GM18511 (cell line): Measurements from ENCODE around the gene OXCT2.
"Not testable (repeated sequence)": the region's sequence is repeated elsewhere in the genome, so short reads cannot be mapped to it uniquely, and the experiment has no call there.

Experiments
- ATAC-seq: cut with Tn5 transposase; IDR thresholded peaks from one replicate; pipeline ENCODE4 v1.9.1; 2021; ENCODE audit warnings: mild to moderate bottlenecking, moderate library complexity; ENCODE audit not compliant: unreplicated experiment

The OXCT2 gene

GRCh38 chr1:39787964-39788363 is 16.8 kb upstream of the OXCT2 start:
- not testable (repeated sequence) for ATAC-seq

- ATAC-seq = no peak
Measured at GRCh38 chr1:39787468-39787867, 16.3 kb upstream of the OXCT2 start.

- ATAC-seq = not testable (repeated sequence)
Measured at GRCh38 chr1:39787108-39787375, 15.9 kb upstream of the OXCT2 start.

- ATAC-seq = not testable (repeated sequence)
Measured at GRCh38 chr1:39786303-39787107, 15.4 kb upstream of the OXCT2 start.

- ATAC-seq = not testable (repeated sequence)
Measured at GRCh38 chr1:39782685-39783084, 11.5 kb upstream of the OXCT2 start.

GRCh38 chr1:39782103-39782502 is 11.0 kb upstream of the OXCT2 start:
- ATAC-seq = no peak

GRCh38 chr1:39781349-39781715 is 10.2 kb upstream of the OXCT2 start:
- ATAC-seq = no peak

- ATAC-seq = no peak
Measured at GRCh38 chr1:39779821-39780220, 8.7 kb upstream of the OXCT2 start.

GRCh38 chr1:39779137-39779536 is 8.0 kb upstream of the OXCT2 start:
- no peak for ATAC-seq

- ATAC-seq = not testable (repeated sequence)
Measured at GRCh38 chr1:39778463-39779099, 7.4 kb upstream of the OXCT2 start.

GRCh38 chr1:39777896-39778295 is 6.7 kb upstream of the OXCT2 start:
- ATAC-seq = not testable (repeated sequence)

- no peak for ATAC-seq
Measured at GRCh38 chr1:39777306-39777705, 6.2 kb upstream of the OXCT2 start.

- no peak for ATAC-seq
Measured at GRCh38 chr1:39776886-39777285, 5.7 kb upstream of the OXCT2 start.

- ATAC-seq = peak; percentile 46
Measured at GRCh38 chr1:39776400-39776713, 5.2 kb upstream of the OXCT2 start.

- ATAC-seq = peak; percentile 53
Measured at GRCh38 chr1:39775676-39776399, 4.7 kb upstream of the OXCT2 start.

GRCh38 chr1:39775141-39775540 is 4.0 kb upstream of the OXCT2 start:
- ATAC-seq = not testable (repeated sequence)

- ATAC-seq = not testable (repeated sequence)
Measured at GRCh38 chr1:39773369-39773979, 2.3 kb upstream of the OXCT2 start.

- not testable (repeated sequence) for ATAC-seq
Measured at GRCh38 chr1:39770100-39771021, 787 bp downstream of the OXCT2 start.

GRCh38 chr1:39769502-39769901 is 1.6 kb downstream of the OXCT2 start:
- not testable (repeated sequence) for ATAC-seq

- ATAC-seq = not testable (repeated sequence)
Measured at GRCh38 chr1:39766466-39766865, 4.7 kb downstream of the OXCT2 start.

GRCh38 chr1:39764512-39764911 is 6.6 kb downstream of the OXCT2 start:
- not testable (repeated sequence) for ATAC-seq
